Measurements from ENCODE around the gene KNDC1.

KNDC1 gene

DNA sequence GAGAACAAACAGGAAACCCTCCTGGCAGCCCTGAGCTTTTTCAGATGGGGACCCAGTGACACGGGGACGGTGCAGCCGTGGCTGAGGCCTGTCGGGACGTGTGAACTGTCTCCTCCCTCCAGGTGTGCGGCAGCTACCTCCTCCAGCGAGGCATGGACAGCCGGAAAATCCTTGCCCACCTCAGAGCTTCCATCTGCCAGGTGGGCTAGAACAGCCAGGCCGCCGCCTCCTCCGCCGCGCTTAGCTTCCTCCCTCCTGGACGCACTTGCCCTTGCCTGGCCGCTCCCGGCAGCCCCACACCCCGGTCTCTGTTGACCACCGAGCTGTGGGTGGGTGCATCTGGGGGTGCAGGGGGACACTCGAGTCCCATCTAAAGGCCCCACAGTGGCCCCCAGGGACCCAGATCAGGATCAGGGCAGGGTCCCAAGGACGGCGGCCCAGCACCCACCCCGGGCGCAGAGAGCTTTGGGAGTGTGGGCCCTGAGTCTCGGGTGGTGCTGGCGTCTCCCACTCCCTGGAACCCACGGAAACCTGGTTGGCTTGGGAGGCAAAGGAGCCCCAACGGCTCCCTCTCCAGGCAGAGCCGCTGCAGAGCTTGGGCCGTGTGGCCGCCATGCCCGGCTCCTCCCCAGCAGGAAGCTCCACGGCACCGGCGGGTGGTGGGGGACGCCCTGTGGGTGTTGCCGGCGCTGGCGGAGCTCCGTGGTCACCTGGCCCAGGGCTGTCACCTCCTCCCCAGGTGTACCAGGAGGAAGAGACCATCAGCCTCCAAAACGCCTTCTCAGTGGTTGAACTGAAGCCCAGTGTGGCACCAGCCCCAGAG, 37.1 kb downstream of the KNDC1 start:
- DNase-seq = no peak

DNA sequence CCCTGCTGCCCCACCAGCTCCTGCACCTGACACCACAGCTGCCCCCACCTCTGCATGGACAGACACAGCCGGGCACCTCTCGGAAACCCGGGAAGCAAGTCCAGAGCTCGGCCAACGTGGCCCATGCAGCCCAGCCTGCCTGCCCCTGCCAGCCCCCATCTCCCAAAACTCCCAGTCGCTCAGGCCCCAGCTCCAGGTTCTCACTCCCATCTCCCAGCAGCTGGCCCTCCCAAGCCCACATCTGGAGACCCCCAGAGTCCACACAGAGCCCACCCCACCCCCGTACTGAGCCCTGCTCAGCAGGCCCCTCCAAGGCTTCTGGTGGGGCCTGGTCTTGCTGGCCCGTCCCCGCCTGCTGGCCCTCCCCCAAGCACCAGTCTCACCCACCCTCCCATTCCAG, 37.8 kb downstream of the KNDC1 start:
- DNase-seq = no peak

DNA sequence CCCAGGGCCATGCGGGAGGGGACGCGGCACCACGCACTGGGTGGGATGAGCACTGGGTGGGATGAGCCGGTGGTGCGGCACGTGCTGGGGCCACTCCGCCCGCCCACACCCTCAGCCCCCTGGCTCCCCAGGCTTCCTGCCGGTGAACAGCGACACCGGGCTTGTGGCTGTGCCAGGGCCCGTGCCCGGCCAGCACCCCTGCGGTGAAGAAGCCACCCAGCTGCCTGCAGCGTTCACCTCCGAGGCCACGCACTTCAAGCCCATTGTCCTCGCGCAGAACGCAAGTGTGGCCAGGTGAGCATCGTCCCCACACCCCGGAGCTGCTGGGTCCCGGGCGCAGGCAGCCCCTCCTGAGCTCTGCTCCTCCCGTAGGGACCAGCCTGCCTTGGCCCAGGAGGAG, 38.2 kb downstream of the KNDC1 start:
- DNase-seq = no peak

DNA sequence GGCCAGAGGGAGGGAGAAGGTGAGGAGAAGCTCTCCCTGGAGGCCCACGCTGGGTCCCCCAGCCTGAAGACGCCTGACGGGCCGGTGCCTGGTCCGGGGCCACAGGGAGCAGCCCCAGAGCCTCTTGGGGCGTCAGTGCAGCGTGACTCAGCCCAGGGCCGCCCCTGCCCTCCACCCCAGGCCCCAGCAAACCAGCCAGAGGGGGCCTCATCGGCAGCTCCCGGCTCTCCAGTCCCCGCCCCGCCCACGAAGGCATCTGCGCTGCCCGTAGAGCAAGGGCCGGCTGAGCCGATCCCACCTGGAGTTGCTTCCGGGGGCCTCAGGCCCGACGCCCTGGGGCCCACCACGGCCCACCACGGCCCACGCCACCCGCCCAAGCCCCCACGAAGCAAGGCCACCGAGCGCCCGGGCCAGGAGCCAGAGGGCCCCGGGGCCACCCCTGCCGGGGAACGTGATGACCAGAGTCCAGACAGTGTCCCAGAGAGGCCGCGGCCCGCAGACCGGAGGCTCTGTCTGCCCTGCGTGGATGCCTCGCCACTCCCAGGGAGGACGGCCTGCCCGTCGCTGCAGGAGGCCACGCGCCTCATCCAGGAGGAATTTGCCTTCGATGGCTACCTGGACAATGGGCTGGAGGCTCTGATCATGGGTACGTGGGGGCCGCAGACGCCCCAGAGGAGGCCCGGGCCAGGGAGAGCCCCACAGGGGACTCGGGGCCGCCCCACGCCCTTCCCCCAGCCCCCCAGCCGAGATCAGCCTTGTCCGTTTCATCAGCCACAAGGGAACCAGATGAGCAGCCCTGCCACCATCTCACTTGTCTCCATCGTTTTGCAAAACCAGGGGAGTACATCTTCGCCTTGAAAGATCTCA, 38.8 kb downstream of the KNDC1 start:
- no peak for DNase-seq

DNA sequence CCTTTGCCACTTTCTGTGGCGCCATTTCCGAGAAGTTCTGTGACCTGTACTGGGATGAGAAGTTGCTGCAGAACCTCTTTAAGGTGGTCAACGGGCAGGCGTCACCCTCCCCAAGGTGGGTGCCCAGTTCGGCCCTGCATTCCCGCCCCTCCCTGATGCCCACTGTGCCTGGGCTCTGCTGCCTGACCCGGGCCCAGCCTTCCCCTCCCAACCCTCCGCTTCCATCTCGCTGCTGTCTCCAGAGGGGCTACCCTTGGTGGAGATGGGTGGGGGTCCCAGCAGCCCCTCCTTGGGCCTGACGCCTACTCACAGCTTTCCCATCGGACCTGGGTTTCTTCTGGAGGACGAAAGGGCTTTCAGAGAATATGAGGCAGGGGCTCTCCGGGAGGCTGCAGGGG, 39.5 kb downstream of the KNDC1 start:
- DNase-seq = no peak

DNA sequence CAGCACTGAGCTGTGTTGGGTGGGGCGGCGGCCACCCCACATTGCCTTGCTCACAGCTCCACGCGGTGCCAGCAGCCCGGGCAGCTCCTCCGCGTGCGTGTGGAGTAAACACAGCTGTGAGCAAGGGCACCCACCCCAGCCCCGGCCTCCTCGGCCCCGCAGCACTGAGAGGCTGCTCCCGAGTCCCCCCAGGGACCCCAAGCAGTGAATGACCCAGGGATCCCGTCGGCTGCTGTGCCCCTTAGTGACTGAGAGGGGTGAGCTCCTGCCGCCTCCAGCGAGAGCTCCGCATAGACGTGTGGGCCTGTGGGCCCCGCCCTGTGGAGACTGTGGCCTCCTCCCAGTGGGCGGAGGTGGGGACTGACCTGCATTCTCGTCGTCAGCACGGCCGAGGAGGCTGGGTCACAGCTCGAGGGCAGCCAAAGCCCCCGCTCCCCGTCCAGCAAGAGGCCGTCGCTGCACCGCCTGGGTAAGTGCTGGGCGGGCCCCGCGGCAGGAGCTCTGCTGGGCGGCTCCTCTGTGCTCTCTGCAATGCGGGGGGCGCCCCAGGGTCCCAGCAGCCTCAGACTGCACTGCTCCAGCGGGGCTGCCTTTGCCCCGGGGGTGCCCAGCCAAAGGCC, 40.1 kb downstream of the KNDC1 start:
- no peak for DNase-seq

DNA sequence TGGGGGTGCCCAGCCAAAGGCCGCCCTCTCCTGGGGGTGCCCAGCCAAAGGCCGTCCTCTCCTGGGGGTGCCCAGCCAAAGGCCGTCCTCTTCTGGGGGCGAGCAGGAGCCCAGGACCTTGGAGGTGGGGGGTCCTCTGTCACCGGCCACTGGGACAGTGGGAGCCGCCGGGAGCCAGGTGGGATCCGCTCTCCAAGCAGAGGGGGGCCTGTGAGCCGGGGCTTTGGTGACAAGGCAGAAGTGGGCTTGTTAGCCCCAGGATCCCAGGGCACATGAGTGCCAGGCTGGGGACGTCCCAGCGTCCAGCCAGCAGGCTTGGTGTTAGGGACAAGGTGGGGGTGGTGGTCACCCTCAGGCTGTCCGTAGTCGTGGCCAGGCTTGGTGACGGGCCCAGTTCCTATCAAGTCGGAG, 40.6 kb downstream of the KNDC1 start:
- DNase-seq = no peak

DNA sequence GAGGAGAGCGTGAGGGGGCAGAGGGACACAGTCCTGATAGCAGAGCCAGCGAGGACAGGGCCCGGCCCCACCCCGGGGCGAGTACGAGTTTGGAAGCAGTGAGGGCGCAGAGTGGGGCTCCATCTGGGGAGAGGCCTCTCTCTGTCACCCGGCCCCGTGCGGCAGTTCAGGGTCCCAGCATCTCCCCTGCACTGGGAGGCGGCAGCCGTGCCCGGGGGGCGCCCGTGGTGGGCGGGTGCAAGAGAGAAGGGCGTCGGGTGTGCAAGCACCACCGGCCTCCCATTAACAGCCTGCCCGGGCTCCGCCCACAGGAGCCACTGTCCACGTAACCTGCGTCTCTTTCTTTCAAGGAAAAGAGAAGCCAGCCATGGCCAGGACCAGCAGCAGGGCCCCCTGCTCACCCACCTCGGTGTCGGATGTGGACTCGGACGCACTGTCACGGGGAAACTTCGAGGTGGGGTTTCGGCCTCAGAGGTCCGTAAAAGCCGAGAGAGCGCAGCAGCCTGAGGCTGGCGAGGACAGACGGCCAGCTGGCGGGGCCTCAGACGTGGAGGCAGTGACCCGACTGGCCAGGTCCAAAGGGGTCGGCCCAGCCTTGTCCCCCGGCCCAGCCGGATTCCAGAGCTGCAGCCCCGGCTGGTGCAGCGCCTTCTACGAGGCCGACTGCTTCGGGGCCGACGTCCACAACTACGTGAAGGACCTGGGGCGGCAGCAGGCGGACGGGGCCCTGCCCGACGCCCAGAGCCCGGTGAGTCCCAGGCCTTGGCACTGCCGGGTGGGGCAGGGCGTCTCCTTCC, 41.3 kb downstream of the KNDC1 start:
- no peak for DNase-seq

DNA sequence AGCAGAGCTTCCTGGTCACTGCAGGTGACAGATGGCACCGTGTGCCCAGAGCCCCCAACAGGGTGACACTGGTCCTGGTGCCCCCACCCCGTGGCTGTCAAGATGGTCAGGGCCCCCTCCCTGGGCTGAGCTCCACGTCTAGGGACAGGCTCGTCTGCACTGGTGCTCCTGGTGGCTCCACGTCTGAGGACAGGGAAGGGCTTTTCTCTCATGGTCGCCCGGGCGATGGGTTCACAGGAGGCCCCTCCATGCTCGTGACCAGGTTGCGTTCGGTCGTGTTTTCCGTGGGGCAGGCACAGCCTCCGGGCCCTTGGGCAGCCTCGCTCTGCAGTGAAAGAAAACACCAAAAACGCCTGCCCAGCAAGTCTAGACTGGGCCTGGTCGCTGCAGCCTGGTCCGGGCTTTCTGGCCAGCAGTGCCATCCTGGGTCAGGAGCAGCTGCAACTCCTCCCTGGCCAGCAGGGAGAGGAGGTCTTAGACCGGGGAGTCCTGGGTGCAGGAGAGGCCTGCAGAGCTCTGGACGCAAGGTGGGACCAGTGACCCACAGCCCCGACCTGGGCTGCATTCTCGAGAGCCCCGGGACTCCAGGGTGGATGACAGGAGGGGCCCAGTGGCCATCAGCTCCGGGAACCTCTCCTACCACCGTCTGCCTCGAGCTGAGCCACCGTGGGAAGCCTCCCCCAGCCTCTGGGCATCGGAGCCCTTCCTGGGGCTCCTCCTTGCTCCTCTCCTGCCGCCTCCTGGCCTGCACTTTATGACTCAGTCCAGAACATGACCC, 42.1 kb downstream of the KNDC1 start:
- DNase-seq = no peak

DNA sequence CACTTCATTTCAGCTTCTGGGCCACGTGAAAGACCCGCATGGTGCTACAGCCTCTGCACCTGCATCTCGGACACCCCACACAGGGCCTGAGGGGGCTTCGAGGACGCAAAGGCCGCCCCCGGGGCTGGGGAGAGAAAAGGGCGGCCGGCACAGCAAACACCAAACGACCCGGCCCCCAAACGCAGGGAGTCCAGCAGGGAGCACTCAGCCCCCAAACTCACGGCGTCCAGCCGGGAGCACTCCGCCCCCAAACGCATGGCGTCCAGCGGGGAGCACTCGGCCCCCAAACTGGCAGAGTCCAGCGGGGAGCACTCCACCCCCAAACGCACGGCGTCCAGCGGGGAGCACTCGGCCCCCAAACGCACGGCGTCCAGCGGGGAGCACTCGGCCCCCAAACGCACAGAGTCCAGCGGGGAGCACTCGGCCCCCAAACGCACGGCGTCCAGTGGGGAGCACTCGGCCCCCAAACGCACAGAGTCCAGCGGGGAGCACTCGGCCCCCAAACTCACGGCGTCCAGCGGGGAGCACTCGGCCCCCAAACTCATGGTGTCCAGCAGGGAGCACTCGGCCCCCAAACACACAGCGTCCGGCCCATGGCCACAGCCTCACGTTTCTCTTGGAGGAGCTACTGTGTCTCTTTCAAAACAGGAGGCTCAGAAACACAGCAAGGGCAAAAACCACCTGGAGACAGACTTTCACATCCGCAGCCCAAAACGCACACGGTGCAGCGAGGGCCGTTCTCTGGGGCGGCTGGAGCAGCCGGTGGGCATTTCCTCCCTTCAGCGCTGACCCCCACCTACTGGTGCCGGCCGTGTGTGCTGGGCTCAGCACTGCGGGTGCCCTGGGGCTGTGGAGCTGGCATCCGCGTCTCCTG, 43.0 kb downstream of the KNDC1 start:
- DNase-seq = no peak

DNA sequence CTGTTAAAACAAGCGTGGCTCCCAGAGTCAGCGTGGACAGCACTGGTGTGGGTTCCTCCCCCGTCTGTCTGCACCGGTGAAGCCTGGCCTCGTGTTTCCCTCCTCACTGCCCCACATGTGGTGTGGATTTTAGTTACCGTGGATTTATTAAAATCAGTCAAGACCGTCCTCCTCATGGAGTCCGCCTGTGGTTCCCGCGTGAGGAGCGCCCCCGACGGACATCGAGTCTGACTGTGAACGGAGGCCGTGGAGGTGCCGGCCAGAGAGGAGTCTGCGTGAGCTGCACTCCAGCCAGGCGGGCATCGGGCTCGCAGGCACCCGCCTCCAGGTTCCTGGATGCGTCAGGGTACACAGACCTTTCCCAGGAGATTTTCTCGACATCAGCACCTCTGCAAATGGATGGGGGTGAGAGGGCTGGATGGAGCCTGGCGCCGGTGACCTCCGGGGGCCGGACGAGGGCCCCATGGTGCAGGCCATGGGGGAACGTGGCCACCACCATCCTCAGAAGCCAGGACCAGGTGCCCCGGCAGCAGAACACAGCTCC, 43.7 kb downstream of the KNDC1 start:
- DNase-seq = no peak

DNA sequence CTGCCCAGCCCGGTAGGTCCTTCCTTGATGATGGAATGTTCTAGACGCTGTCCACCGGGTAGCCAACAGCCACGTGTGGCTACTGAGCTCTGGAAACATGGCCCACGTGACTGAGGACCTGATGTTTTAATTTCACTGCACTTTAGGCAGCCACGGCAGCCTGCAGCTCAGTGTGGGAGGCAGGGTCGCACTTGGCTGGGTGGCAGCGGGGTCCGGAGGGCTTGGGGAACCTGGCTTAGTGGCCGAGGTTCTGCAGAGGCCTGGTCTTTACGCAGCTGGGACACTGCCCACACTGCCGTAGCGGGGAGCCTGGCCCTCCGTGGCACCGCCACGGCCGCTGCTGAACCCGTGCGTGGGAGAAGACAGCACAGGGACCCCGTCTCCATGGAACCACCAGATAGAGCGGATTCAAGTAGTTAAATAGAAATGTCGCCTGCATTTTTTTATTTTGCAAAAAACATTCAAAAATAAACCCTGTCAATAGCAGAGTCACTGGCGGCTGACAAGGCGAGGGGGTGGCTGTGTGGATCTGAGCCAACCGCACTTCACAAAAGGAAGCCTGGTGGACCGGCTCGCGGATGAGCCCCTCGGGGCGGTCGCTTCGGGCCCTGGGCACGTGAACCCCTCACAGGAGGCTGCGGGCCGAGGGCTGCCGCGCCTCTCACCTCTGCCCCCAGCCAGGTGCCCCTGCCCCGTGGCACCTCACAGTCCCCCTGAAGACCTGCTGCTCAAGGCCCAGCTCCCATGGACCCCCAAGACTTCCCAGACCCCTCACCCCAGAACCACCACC, 44.4 kb downstream of the KNDC1 start:
- no peak for DNase-seq

DNA sequence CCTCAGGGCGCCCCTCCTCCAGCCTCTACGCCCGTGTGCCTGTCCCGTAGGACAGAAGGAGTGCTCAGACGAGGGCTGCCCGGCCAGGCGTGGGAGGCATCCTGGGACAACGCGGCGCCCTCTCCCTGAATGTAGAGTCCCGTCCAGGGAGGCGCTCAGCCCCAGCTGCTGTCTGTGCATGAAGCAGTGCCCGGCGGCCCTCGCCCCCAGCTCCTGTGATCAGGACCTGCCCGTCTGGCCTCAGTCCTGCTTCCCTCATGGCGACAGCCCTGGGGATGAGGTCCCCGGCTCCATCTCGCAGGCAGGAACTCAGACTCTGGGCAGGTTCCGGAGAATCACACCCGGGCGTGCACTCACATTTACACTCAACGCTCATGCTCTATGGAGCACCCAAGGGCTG, 45.1 kb downstream of the KNDC1 start:
- DNase-seq = no peak

DNA sequence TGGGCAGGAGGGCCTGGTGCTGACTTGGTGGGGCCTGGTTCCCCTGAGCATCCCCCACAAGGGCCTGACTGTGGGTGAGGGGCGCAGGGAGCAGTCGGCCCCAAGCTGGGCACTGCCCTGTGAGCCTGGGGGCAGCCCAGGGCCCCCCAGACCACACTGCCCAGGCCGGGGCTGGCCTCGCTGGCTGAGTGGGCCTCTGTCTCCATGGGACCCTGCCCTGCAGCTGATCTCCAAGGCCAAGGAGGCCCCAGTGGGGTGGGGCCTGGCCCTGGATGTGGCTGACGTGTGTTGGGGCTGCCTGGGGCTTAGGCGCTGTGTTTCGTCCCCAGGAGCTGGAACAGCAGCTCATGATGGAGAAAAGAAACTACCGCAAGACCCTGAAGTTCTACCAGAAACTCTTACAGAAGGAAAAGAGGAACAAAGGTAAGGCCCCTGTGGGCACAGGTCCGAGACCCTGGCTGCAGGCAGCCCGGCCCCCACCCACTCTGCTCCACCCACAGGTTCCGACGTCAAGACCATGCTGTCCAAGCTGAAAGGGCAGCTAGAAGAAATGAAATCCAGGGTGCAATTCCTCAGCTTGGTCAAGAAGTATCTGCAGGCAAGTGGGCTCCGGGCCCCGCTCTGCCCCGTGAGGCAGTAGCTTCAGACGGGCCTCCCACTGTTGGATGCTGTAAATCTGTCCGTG, 46.5 kb downstream of the KNDC1 start:
- no peak for DNase-seq

DNA sequence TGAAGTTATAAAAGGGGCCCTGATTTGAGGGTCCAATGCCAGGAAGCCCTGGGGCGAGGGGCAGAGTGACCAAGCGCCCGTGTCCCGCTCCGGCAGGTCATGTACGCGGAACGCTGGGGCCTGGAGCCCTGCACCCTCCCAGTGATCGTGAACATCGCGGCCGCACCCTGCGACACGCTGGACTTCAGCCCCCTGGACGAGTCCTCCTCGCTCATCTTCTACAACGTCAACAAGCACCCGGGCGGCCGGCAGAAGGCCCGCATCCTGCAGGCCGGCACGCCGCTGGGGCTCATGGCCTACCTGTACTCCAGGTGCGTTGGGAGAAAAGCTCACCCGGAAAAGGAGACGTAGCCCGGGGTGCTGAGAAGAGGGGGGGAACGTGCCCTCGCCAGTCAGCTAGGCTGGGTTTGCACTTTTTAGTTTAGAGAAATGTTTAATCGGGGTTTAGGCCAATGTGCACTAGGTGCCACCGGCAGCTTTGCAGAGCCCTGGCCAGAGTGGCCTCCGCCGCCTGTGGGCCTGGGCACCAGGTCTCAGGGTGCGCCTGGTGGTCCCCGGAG, 47.1 kb downstream of the KNDC1 start:
- no peak for DNase-seq

DNA sequence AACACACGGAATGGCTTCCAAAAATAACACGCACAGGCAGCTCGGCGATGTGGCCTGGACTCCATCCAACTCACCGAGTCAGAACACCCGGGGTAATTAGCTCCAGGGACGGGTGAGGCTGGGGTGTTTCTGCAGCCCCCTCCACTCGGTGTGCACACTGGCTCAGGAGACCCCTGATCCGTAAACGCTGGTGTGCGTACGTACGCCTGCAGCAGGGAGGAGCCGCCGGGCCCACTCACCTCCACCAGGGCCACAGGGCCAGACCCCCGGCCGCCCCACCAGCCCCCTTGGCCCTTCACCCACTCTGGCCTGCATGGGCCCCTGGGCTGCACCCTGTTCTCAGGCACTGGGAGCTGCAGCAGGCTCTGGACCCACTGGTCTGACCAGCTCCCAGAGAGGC, 47.6 kb downstream of the KNDC1 start:
- no peak for DNase-seq

DNA sequence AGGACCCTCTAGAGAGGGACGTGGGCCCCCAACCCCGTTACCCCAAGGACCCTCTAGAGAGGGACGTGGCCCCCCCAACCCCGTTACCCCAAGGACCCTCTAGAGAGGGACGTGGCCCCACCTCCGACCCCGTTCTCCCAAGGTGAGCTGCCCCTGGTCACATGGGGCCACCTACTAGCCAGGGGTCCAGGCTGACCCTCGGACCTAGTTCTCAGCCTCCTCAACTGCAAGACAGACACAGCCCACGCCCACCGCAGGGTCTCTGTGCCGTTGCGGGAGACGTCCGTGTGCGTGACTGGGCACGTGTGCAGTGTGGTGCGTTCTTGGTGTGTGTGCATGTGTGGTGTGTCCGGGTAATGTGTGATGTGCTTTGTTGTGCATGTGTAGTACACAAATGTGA, 48.4 kb downstream of the KNDC1 start:
- no peak for DNase-seq

DNA sequence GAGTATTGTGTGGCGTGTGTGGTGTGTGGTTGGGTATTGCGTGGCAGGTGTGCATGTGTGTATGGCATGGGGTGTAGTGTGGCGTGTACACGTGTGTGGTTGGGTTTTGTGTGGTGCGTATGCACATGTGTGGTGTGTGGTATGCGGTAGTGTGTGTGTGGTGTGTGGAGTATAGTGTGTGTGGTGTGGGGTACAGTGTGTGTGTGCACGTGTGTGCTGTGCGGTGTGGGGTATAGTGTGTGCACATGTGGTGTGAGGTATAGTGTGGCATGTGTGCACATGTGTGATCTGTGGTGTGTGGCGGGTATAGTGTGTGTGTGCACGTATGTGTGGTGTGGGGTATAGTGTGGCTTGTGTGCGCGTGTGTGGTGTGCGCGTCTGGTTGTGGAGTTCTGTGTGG, 49.1 kb downstream of the KNDC1 start:
- DNase-seq = no peak

DNA sequence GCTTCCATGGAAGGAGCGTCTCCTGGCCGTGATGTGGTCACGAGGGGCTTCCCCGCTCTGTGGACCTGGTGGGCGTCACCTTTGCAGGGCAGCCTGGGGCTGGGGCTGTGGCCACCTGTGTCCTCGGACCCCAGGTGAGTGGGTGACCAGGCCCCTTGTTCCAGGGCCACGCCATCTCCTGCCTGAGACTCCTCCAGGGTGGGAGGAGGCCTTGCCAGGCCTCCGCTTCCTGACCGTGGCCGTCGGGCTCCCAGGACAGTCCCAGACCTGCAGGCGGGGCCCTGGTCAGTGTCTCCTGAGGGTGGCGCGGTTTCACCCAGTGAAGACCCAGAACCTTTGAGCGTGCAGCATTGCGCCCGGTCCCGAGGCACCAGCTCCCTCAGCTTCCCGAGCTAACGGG, 49.6 kb downstream of the KNDC1 start:
- no peak for DNase-seq
